Chondrocyte (in vitro differentiated cells): Measurements from ENCODE around the gene XRCC1. TPM values are rescaled to one million over a fixed set of nuclear protein-coding genes. Genes with fewer than 3 reads are reported as not detected.

ENCODE experiments used
- DNase-seq: peaks from one replicate; pipeline ENCODE4 v3.0.0; 2021; ENCODE audit warnings: mixed read lengths, low spot score
- H3K27ac Mint-ChIP-seq: one replicate; pipeline ENCODE4 v1.8.0; 2021; ENCODE audit warnings: mild to moderate bottlenecking, moderate library complexity, mixed read lengths; ENCODE audit not compliant: unreplicated experiment
- H3K27me3 Mint-ChIP-seq: 2 replicates; pipeline ENCODE4 v1.8.0; 2021; ENCODE audit warnings: low read depth, mixed read lengths
- H3K36me3 Mint-ChIP-seq: 2 replicates; pipeline ENCODE4 v1.8.0; 2021; ENCODE audit warnings: low read depth, mixed read lengths
- H3K4me1 Mint-ChIP-seq: 2 replicates; pipeline ENCODE4 v1.8.0; 2021; ENCODE audit warnings: low read depth, mild to moderate bottlenecking, mixed read lengths
- H3K4me3 Mint-ChIP-seq: one replicate; pipeline ENCODE4 v1.8.0; 2021; ENCODE audit warnings: mild to moderate bottlenecking, moderate library complexity, mixed read lengths; ENCODE audit not compliant: unreplicated experiment
- H3K9me3 Mint-ChIP-seq: 2 replicates; pipeline ENCODE4 v1.8.0; 2021; ENCODE audit warnings: low read depth, mixed read lengths
- CTCF ChIP-seq: fragments of 200-600 bp; sonication (generic); IDR thresholded peaks from 2 replicates; pipeline ENCODE4 v1.5.0; 2021; ENCODE audit warnings: antibody characterized with exemption, mild to moderate bottlenecking, moderate library complexity
- total RNA-seq: library from RNA; stranded (reverse); gene quantifications from 3 replicates; pipeline ENCODE4 v1.2.1, GENCODE V29; 2021

XRCC1 gene
- total RNA-seq, 1 donor from 2014 or later: 30.5 TPM

DNA sequence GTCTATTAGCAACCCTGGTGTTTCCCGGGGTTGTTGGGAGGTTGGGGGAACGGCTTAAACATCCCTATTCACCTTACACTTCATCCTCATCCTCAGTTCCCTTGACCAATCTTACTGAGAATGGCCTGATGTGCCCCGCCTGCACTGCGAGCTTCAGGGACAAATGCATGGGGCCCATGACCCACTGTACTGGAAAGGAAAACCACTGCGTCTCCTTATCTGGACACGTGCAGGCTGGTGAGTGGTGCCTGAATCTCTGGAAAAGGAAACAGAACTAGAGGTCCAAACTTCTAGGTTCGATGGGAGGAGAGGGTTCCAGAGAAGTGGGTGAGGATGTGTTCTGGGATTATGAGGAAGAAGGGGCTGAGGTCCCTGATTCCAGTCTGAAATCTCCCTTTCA is 6.1 kb upstream of the XRCC1 start:
- Mint-ChIP-seq H3K9me3 (no peaks in the 10 kb centered on the region), H3K4me1 (peaks cover 3% of the 10 kb centered on the region), H3K4me3 (no peak overlapping the region), H3K27me3 (peaks cover 2% of the 10 kb centered on the region), H3K27ac (no peak overlapping the region), H3K36me3 (peaks cover 3% of the 10 kb centered on the region)
- no peak for DNase-seq
- no peak for TF ChIP-seq CTCF

- DNase-seq: no peak
- no peak overlapping the region for H3K27ac Mint-ChIP-seq
Measured at GRCh38 chr19:43578787-43579186, 3.5 kb upstream of the XRCC1 start.

DNA sequence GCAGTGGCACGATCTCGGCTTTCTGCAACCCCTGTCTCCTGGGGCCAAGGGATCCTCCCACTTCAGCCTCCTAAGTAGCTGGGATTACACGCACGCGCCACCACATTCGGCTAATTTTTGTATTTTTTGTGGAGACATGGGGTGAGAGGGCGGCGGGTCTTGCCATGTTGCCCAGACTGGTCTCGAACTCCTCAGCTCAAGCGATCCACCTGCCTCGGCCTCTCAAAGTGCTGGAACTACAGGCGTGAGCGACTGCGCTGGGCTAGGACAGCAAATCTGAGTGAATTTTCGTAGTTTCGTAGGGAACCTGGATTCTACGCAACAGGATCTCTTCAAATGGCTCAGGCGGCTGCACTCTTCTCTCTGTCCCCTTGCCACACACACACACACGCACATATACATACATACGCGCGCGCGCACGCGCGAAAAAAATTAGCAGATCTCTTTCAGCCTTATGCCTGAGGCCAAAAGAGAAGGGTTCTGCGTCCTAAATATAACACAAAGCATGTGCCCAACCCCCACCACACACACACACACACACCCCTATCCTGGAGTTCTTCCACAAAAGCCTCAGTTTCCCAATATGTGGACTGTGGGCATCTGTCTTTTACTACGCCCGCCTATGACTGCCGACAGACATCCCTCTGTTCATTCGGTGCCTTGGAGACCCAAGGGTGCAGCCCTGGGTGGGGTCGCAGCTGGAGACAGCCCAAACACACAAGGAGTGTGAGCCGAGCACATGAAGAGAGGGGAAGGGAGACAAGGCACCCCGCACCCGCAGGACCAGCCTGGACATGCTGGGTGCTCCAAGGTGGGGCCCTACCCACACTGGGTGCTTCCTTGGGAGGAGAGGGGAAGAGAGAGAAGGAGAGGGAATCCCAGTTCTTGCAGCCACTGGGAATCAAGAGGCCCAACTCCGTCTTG is 890 bp upstream of the XRCC1 start:
- Mint-ChIP-seq H3K4me3 (peak overlapping the region; percentile 51), H3K4me1 (peaks cover 15% of the 10 kb centered on the region), H3K9me3 (no peaks in the 10 kb centered on the region), H3K27ac (peak overlapping the region; percentile 57), H3K27me3 (peaks cover 2% of the 10 kb centered on the region), H3K36me3 (no peaks in the 10 kb centered on the region)
- TF ChIP-seq CTCF: no peak
- DNase-seq: no peak

More at GRCh38 chr19:43578787-43579186, 3.5 kb upstream of the XRCC1 start:
- no peak for TF ChIP-seq CTCF
- Mint-ChIP-seq H3K4me1 (peaks cover 9% of the 10 kb centered on the region), H3K36me3 (no peaks in the 10 kb centered on the region), H3K27me3 (peaks cover 2% of the 10 kb centered on the region), H3K4me3 (no peak overlapping the region), H3K9me3 (no peaks in the 10 kb centered on the region)

DNA sequence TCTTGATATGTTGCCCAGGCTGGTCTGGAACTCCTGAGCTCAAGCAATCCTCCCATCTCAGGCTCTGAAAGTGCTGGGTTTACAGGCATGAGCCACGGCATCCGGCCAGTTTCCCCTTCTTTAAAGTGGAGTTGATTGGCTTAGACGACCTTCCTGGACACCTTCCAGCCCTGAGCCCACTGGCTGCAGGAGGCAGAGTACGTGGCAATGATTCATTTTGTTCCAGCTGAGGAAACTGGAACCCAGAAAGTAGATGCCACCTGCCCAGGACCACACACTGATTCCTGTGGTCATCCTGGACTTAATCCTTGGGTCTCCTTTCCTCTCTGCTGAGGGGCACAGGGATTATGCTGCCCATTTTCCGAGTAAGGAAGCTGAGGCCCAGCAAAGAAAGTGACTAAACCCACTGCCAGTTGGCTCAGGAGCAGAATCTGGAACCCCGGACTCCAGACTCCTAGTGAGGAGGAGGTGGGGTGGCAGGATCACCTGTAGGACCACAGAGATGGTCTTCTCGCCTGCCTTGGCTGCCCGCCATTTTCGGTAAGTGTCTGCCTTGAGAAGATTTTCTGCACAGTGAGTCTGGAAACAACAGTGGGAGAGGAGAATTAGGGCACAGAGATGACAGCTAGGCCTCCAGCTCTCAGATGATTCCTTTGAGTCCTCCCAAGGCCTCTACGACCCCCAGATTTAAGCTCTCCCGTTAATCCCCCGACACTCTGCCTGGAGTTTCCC is 737 bp downstream of the XRCC1 start:
- H3K36me3 Mint-ChIP-seq: no peaks in the 10 kb centered on the region
- H3K27me3 Mint-ChIP-seq: peaks cover 2% of the 10 kb centered on the region
- no peak for TF ChIP-seq CTCF
- no peaks in the 10 kb centered on the region for H3K9me3 Mint-ChIP-seq
- H3K27ac Mint-ChIP-seq: peak overlapping the region; percentile 92
- DNase-seq: no peak
- peak overlapping the region; percentile 95 for H3K4me3 Mint-ChIP-seq
- H3K4me1 Mint-ChIP-seq: peaks cover 12% of the 10 kb centered on the region

DNA sequence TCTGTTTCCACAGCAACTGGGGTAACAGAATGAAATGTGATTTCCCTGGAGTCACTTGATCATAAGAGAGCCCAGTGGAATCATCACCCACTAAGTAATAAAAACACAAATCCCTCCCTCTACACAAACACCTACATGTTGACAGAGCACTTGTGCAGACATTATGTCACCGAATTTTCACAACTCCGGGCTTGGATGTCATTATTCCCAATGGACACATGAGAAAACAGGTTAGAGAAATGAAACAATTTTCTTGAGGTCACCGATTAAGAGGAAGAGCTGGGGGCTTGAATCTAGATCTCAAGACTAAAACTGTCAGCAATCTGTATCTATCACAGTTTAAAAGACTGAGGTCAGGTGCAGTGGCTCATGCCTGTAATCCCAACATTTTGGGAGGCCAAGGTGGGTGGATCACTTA is 3.1 kb downstream of the XRCC1 start:
- Mint-ChIP-seq H3K9me3 (no peaks in the 10 kb centered on the region), H3K4me1 (peaks cover 12% of the 10 kb centered on the region), H3K36me3 (no peaks in the 10 kb centered on the region), H3K27me3 (no peaks in the 10 kb centered on the region), H3K4me3 (no peak overlapping the region), H3K27ac (no peak overlapping the region)
- DNase-seq: no peak
- no peak for TF ChIP-seq CTCF
